ENCODE data around the gene HPCAL1. TPM values are rescaled to one million over a fixed set of nuclear protein-coding genes. Genes with fewer than 3 reads are reported as not detected.

HPCAL1 gene
- total and polyA plus RNA-seq, 2 experiments from 2014 or later, result 8.3 to 25.4 TPM

DNA sequence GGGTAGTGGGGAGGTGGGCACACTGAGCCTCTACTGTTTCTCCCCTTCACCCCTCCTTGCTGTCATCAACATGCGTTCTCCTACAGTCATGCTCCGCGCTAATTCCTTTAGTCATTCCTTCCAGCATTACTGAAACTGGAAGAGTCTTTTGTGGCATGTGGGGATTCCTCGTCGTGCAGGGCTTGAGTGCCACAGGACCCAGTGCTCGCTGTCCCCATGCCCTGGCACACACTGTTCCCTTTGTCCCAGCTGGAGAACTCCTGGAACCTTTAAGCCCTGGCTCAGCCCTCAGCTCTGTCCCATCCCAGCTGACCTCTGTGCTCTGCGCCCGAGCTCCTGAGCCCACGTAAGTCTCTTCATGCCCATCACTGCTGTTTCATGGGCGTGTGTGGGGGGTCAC, 103.3 kb downstream of the HPCAL1 start:
- no peak overlapping the region for H3K27ac ChIP-seq (ENCODE audit: low read depth)
- H3K27ac Mint-ChIP-seq, result no peak overlapping the region

More for the DNA sequence above, 103.3 kb downstream of the HPCAL1 start:
- Histone ChIP-seq H3K79me2 (replicated peaks; ENCODE audit: insufficient read depth) (no peaks in the 10 kb centered on the region), H3K27me3 (ENCODE audit: insufficient read depth) (no peaks in the 10 kb centered on the region), H3K36me3 (ENCODE audit: insufficient read depth) (no peaks in the 10 kb centered on the region), H3K4me2 (no peak overlapping the region), H3K4me1 (ENCODE audit: insufficient read depth) (no peaks in the 10 kb centered on the region; the same call in 1 of the 2 replicates), H4K20me1 (replicated peaks; ENCODE audit: insufficient read depth) (no peaks in the 10 kb centered on the region), H3F3A (replicated peaks; ENCODE audit: low read depth) (no peaks in the 10 kb centered on the region), H3K4me3 (no peak overlapping the region), H3K9me2 (ENCODE audit: insufficient read depth) (no peaks in the 10 kb centered on the region), H2AFZ (no peak overlapping the region)
- Mint-ChIP-seq H3K36me3 (ENCODE audit: low read depth) (no peaks in the 10 kb centered on the region; the same call in 2 of the 3 replicates), H3K4me3 (no peak overlapping the region), H3K4me1 (peaks cover 14% of the 10 kb centered on the region), H3K27me3 (ENCODE audit: insufficient read depth, low read depth, poor library complexity) (peaks cover 9% of the 10 kb centered on the region), H3K9me3 (no peaks in the 10 kb centered on the region)
- no peak for ATAC-seq
- no peak for TF ChIP-seq NANOG (IDR thresholded peaks at IDR 0.05; ENCODE audit: borderline replicate concordance)
- TF ChIP-seq, protein P1, sequence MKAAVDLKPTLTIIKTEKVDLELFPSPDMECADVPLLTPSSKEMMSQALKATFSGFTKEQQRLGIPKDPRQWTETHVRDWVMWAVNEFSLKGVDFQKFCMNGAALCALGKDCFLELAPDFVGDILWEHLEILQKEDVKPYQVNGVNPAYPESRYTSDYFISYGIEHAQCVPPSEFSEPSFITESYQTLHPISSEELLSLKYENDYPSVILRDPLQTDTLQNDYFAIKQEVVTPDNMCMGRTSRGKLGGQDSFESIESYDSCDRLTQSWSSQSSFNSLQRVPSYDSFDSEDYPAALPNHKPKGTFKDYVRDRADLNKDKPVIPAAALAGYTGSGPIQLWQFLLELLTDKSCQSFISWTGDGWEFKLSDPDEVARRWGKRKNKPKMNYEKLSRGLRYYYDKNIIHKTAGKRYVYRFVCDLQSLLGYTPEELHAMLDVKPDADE (IDR thresholded peaks at IDR 0.05), result no peak
- no peak for TF ChIP-seq ZNF331 (CRISPR knock-in tag; IDR thresholded peaks at IDR 0.05; ENCODE audit: low read depth)
- no peak for TF ChIP-seq STAT1 (IDR thresholded peaks at IDR 0.05; ENCODE audit: unreplicated experiment)
- no peak for TF ChIP-seq CREB1 (CRISPR knock-in tag; IDR thresholded peaks at IDR 0.05; ENCODE audit: low read depth)
- TF ChIP-seq ZNF114 (CRISPR knock-in tag; IDR thresholded peaks at IDR 0.05), result no peak
- TF ChIP-seq, protein P2, sequence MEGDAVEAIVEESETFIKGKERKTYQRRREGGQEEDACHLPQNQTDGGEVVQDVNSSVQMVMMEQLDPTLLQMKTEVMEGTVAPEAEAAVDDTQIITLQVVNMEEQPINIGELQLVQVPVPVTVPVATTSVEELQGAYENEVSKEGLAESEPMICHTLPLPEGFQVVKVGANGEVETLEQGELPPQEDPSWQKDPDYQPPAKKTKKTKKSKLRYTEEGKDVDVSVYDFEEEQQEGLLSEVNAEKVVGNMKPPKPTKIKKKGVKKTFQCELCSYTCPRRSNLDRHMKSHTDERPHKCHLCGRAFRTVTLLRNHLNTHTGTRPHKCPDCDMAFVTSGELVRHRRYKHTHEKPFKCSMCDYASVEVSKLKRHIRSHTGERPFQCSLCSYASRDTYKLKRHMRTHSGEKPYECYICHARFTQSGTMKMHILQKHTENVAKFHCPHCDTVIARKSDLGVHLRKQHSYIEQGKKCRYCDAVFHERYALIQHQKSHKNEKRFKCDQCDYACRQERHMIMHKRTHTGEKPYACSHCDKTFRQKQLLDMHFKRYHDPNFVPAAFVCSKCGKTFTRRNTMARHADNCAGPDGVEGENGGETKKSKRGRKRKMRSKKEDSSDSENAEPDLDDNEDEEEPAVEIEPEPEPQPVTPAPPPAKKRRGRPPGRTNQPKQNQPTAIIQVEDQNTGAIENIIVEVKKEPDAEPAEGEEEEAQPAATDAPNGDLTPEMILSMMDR (conservative IDR thresholded peaks at IDR 0.05; ENCODE audit: low read depth in 2 of 2), result no peak
- TF ChIP-seq, protein P3, sequence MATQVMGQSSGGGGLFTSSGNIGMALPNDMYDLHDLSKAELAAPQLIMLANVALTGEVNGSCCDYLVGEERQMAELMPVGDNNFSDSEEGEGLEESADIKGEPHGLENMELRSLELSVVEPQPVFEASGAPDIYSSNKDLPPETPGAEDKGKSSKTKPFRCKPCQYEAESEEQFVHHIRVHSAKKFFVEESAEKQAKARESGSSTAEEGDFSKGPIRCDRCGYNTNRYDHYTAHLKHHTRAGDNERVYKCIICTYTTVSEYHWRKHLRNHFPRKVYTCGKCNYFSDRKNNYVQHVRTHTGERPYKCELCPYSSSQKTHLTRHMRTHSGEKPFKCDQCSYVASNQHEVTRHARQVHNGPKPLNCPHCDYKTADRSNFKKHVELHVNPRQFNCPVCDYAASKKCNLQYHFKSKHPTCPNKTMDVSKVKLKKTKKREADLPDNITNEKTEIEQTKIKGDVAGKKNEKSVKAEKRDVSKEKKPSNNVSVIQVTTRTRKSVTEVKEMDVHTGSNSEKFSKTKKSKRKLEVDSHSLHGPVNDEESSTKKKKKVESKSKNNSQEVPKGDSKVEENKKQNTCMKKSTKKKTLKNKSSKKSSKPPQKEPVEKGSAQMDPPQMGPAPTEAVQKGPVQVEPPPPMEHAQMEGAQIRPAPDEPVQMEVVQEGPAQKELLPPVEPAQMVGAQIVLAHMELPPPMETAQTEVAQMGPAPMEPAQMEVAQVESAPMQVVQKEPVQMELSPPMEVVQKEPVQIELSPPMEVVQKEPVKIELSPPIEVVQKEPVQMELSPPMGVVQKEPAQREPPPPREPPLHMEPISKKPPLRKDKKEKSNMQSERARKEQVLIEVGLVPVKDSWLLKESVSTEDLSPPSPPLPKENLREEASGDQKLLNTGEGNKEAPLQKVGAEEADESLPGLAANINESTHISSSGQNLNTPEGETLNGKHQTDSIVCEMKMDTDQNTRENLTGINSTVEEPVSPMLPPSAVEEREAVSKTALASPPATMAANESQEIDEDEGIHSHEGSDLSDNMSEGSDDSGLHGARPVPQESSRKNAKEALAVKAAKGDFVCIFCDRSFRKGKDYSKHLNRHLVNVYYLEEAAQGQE (IDR thresholded peaks at IDR 0.05; ENCODE audit: unreplicated experiment), result no peak
- TF ChIP-seq POLR2AphosphoS5 (IDR thresholded peaks at IDR 0.05; ENCODE audit: low read depth), result no peak
- no peak for TF ChIP-seq JUNB (IDR thresholded peaks at IDR 0.05; ENCODE audit: unreplicated experiment)
- no peak for TF ChIP-seq EZH2 (IDR thresholded peaks at IDR 0.05; ENCODE audit: low read depth, unreplicated experiment)
- no peak for TF ChIP-seq EZH2phosphoT487 (IDR thresholded peaks at IDR 0.05; ENCODE audit: unreplicated experiment)
- TF ChIP-seq, protein P4, sequence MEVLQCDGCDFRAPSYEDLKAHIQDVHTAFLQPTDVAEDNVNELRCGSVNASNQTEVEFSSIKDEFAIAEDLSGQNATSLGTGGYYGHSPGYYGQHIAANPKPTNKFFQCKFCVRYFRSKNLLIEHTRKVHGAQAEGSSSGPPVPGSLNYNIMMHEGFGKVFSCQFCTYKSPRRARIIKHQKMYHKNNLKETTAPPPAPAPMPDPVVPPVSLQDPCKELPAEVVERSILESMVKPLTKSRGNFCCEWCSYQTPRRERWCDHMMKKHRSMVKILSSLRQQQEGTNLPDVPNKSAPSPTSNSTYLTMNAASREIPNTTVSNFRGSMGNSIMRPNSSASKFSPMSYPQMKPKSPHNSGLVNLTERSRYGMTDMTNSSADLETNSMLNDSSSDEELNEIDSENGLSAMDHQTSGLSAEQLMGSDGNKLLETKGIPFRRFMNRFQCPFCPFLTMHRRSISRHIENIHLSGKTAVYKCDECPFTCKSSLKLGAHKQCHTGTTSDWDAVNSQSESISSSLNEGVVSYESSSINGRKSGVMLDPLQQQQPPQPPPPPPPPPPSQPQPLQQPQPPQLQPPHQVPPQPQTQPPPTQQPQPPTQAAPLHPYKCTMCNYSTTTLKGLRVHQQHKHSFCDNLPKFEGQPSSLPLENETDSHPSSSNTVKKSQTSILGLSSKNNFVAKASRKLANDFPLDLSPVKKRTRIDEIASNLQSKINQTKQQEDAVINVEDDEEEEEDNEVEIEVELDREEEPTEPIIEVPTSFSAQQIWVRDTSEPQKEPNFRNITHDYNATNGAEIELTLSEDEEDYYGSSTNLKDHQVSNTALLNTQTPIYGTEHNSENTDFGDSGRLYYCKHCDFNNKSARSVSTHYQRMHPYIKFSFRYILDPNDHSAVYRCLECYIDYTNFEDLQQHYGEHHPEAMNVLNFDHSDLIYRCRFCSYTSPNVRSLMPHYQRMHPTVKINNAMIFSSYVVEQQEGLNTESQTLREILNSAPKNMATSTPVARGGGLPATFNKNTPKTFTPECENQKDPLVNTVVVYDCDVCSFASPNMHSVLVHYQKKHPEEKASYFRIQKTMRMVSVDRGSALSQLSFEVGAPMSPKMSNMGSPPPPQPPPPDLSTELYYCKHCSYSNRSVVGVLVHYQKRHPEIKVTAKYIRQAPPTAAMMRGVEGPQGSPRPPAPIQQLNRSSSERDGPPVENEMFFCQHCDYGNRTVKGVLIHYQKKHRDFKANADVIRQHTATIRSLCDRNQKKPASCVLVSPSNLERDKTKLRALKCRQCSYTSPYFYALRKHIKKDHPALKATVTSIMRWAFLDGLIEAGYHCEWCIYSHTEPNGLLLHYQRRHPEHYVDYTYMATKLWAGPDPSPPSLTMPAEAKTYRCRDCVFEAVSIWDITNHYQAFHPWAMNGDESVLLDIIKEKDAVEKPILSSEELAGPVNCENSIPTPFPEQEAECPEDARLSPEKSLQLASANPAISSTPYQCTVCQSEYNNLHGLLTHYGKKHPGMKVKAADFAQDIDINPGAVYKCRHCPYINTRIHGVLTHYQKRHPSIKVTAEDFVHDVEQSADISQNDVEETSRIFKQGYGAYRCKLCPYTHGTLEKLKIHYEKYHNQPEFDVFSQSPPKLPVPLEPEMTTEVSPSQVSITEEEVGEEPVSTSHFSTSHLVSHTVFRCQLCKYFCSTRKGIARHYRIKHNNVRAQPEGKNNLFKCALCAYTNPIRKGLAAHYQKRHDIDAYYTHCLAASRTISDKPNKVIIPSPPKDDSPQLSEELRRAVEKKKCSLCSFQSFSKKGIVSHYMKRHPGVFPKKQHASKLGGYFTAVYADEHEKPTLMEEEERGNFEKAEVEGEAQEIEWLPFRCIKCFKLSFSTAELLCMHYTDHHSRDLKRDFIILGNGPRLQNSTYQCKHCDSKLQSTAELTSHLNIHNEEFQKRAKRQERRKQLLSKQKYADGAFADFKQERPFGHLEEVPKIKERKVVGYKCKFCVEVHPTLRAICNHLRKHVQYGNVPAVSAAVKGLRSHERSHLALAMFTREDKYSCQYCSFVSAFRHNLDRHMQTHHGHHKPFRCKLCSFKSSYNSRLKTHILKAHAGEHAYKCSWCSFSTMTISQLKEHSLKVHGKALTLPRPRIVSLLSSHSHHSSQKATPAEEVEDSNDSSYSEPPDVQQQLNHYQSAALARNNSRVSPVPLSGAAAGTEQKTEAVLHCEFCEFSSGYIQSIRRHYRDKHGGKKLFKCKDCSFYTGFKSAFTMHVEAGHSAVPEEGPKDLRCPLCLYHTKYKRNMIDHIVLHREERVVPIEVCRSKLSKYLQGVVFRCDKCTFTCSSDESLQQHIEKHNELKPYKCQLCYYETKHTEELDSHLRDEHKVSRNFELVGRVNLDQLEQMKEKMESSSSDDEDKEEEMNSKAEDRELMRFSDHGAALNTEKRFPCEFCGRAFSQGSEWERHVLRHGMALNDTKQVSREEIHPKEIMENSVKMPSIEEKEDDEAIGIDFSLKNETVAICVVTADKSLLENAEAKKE (CRISPR knock-in tag; IDR thresholded peaks at IDR 0.05), result no peak
- DNase-seq (ENCODE audit: low spot score), result no peak

Measured in GM23338 (cell line).